DMS53 treated with DMSO at 0.1 percent for 48 hours (cell line): Measurements from ENCODE around the gene RXFP1.
A peak's percentile ranks its signal among the peaks of the same experiment; 100 is the strongest.

ENCODE experiments used
- DNase-seq: peaks from one replicate; lab custom pipeline; 2025; ENCODE audit not compliant: unreplicated experiment; lab: John Stamatoyannopoulos, UW

The RXFP1 gene

GRCh38 chr4:158669310-158669709, 147.6 kb downstream of the RXFP1 start:
- DNase-seq, result no peak

- DNase-seq, result peak; percentile 38
Observed at GRCh38 chr4:158670975-158671664, 149.4 kb downstream of the RXFP1 start.

- DNase-seq, result no peak
Observed at GRCh38 chr4:158671665-158671914, 149.9 kb downstream of the RXFP1 start, which contains the start of gene C4orf46. TSS of gene C4orf46 (minus strand) at chr4:158671887. CDS start at chr4:158671801, 86 bp downstream.

GRCh38 chr4:158671915-158672806, 150.5 kb downstream of the RXFP1 start, which contains the start of gene ETFDH:
TSS of gene ETFDH (plus strand) at chr4:158672296. CDS start at chr4:158672457, 161 bp downstream.
- peak; percentile 98 for DNase-seq

GRCh38 chr4:158673633-158674032, 152.0 kb downstream of the RXFP1 start:
- DNase-seq, result no peak

- no peak for DNase-seq
Observed at GRCh38 chr4:158676076-158676475, 154.4 kb downstream of the RXFP1 start.

- DNase-seq, result no peak
Observed at GRCh38 chr4:158678767-158679166, 157.1 kb downstream of the RXFP1 start.

GRCh38 chr4:158681629-158682028, 159.9 kb downstream of the RXFP1 start:
- DNase-seq, result no peak

- no peak for DNase-seq
Observed at GRCh38 chr4:158682066-158682465, 160.4 kb downstream of the RXFP1 start.

- no peak for DNase-seq
Observed at GRCh38 chr4:158688813-158689212, 167.1 kb downstream of the RXFP1 start.
